Sigmoid colon (tissue), 7 donors: ENCODE measurements around the gene PRAMEF5. TPM values are rescaled to one million over a fixed set of nuclear protein-coding genes. Genes with fewer than 3 reads are reported as not detected.
"Not testable (repeated sequence)": the region's sequence is repeated elsewhere in the genome, so short reads cannot be mapped to it uniquely, and the experiment has no call there.

Experiments used
- DNase-seq: peaks from one replicate; pipeline ENCODE4 v3.0.0-alpha.2; 2019
- H3K27ac ChIP-seq, 4 donors: fragments of 200-600 bp; sonication (generic); one replicate each; pipeline ENCODE4 v1.5.1; 2016 to 2019; ENCODE audit warnings: mild to moderate bottlenecking in 1 of 4
- H3K27me3 ChIP-seq, 3 donors: fragments of 200-600 bp; sonication (generic); one replicate each; pipeline ENCODE4 v1.5.1; 2019; ENCODE audit warnings: mild to moderate bottlenecking in 1 of 3
- H3K36me3 ChIP-seq, 4 donors: fragments of 200-600 bp; sonication (generic); one replicate each; pipeline ENCODE4 v1.5.1; 2016 to 2019
- H3K4me1 ChIP-seq, 4 donors: fragments of 200-600 bp; sonication (generic); one replicate each; pipeline ENCODE4 v1.5.1; 2017 to 2019
- H3K4me3 ChIP-seq, 4 donors: fragments of 200-600 bp; sonication (generic); one replicate each; pipeline ENCODE4 v1.5.1; 2017 to 2019; ENCODE audit warnings: mild to moderate bottlenecking in 2 of 4, moderate library complexity in 1 of 4
- H3K9me3 ChIP-seq, 4 donors: fragments of 200-600 bp in 3 of 4; sonication (generic) in 3 of 4; one replicate each; pipeline versions ENCODE4 v1.5.1 to v1.6.1; 2013 to 2019
- WGBS, 2 donors: extraction: QIAGEN DNeasy Blood & Tissue Kit; methylation state at CpG; one replicate each; pipeline ENCODE4 v1.1.7; 2013; 5-methylcytosine and 5-hydroxymethylcytosine counted together
- intact Hi-C: fragments of 100-400 bp; cut with DNase I; formaldehyde crosslinking; loops from one replicate; pipeline ENCODE4 v1.15.1; 2023
- polyA plus RNA-seq, 3 donors: library from polyadenylated mRNA; stranded (reverse); fragments of 200-250 nt; gene quantifications; one replicate each; pipeline ENCODE4 v1.2.3, GENCODE V29; 2013
- small RNA-seq, 3 donors: library from RNA; depleted of rRNA; stranded (forward); fragments of <200 nt; gene quantifications; one replicate each; pipeline ENCODE3, GENCODE V24; 2016
- total RNA-seq, 4 donors: library from RNA; depleted of rRNA; stranded (reverse); fragments of >200 nt; gene quantifications; one replicate each; pipeline ENCODE4 v1.1.0, GENCODE V29; 2016
- donor health status: healthy with polysubstance abuse.
- donor health status: Bipolar disorder and iron deficiency.
- donor health status: healthy.

PRAMEF5 gene
- total and polyA plus RNA-seq, 7 donors = not detected

DNA sequence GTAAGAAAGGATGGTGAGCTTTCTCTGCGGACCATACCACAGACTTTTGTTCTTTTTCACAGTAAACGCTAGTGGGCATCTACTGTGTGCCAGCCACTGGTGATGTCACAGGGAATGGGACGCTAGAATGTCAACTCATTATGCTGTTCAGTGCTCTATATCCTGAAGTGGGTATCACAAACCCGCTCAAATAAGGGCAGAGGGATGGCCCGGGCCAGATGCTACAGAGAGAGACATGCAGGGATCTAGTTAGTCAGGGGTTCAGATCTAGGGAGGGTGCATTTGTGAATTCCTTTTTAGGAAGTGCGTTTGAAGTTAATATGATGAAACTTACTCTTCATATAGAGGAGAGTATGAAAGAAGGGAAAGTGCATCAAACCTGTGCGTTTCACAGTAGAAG, 6.9 kb upstream of the PRAMEF5 start:
- H3K27ac ChIP-seq, intact Hi-C loops: not testable (repeated sequence)
- WGBS, 2 donors = 81 to 88% methylated on average over 6 of the region's 7 CpGs

DNA sequence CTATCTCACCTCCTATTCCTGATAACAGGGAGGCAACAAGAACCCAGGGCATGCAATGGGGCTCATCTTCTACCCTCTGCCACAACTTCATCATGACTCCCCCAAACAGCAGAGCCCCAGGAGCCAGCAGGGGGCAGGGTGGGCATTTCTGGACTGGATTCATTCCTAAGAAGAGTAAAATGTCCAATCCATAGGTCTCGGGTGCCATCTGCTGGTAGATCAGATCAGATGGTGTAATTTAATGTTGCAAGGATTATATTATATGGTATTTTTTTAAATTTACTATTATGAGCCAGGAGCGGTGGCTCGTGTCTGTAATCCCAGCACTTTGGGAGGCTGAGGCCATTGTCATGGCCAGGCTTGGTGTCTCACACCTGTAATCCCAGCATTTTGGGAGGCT, 11.1 kb downstream of the PRAMEF5 start:
- H3K4me3 ChIP-seq, H3K27me3 ChIP-seq, H3K36me3 ChIP-seq, H3K4me1 ChIP-seq, intact Hi-C loops, DNase-seq, H3K9me3 ChIP-seq, H3K27ac ChIP-seq: not testable (repeated sequence)
- 6 to 45% methylated on average over 2 of the region's 3 CpGs for WGBS, 2 donors

More for the DNA sequence above, 6.9 kb upstream of the PRAMEF5 start:
- not testable (repeated sequence) for H3K9me3 ChIP-seq, H3K4me1 ChIP-seq, DNase-seq, H3K27me3 ChIP-seq, H3K36me3 ChIP-seq, H3K4me3 ChIP-seq

DNA sequence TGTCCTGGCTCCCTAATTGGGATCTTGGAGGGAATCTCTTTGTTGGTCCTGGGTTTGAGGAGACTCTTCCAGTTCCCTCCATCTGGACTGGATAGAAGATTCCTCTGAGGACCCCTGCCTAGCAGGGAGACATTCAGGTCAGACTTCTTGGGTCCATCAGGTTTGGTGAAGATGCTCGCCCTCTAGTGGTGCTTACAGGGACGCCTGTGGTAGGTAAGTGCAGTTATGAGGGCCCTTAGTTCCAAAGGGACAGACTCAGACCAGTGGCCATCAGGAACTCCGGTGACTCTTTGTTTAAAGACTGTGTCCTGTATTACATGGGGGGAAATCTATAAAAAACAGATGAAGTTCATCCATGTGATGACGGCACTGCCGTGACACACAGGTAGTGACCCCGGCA, 23.0 kb downstream of the PRAMEF5 start:
- intact Hi-C loops, H3K9me3 ChIP-seq, H3K4me3 ChIP-seq, DNase-seq, H3K27me3 ChIP-seq, H3K27ac ChIP-seq, H3K4me1 ChIP-seq, H3K36me3 ChIP-seq: not testable (repeated sequence)
- WGBS, 2 donors = 22 to 61% methylated on average over 3 to 5 of the region's 6 CpGs

DNA sequence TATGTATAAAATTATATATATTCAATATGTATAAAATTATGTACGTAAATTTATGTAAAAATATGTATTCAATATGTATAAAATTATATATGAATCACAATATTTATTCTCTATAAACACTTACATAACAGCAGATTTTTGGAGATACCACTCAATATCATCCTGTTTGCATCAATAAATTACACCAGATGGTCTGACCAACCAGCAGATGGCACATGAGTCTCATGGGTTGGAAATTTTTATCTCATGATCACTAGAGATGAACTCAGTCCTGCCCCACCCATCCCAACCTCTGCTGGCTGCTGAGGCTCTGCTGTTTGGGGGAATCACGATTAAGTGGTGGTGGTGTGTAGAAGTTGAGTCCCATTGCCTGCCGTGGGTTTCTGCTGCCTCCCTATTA, 25.6 kb downstream of the PRAMEF5 start:
- intact Hi-C loops, H3K9me3 ChIP-seq, H3K4me1 ChIP-seq, H3K27ac ChIP-seq, H3K36me3 ChIP-seq, DNase-seq, H3K4me3 ChIP-seq, H3K27me3 ChIP-seq: not testable (repeated sequence)
- WGBS, 2 donors = 66 to 84% methylated on average over 3 of the region's 3 CpGs

DNA sequence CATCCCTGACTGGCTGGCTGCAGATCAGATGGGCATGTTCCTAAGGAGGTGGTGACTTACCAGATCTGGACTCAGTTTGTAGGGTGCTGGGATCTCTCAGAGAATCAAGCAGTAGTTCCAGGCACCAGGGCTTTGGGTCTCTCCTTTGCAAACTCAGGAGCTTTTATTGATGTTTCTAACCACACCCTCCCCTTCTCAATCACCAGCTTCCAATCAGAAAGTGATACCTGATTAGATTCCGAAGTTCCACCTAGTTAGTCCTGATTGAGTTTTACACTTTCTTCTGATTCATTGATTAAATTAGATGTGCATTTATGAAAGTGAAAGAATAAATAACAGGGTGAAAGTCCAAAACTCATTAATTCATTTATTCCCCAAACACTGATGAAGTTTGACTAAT, 31.0 kb downstream of the PRAMEF5 start, which contains the start of gene PRAMEF8:
Gene PRAMEF8 (minus strand): TSS at position 101 of the 400 bp plus-strand sequence. CDS start 1,046 bp downstream, outside the sequence.
- H3K9me3 ChIP-seq, DNase-seq, H3K27me3 ChIP-seq, H3K27ac ChIP-seq, intact Hi-C loops, H3K4me1 ChIP-seq, H3K4me3 ChIP-seq, H3K36me3 ChIP-seq: not testable (repeated sequence)
- no CpG with 5 or more reads among the region's 1 CpG for WGBS, 2 donors

DNA sequence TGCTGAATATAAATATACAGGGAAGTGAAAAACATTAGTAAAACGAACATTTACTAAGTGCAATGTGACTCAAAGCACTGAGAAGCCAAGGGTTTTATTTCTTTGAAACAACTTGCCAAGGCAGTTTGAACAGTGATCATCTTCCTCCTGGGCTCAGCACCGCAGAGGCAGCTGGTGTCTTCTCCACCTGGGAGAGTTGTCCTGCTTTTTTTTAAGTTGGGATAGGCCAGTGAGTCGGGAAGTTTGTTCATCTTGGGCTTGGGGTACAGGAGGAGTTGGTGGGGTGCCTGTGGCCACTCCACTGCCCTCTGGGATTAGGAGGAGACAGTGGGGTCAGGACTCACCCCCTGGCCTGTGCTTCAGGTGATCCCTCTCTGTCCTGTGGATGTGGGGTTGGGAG, 35.0 kb downstream of the PRAMEF5 start:
- WGBS, 2 donors = 63 to 74% methylated on average over 1 to 2 of the region's 3 CpGs

DNA sequence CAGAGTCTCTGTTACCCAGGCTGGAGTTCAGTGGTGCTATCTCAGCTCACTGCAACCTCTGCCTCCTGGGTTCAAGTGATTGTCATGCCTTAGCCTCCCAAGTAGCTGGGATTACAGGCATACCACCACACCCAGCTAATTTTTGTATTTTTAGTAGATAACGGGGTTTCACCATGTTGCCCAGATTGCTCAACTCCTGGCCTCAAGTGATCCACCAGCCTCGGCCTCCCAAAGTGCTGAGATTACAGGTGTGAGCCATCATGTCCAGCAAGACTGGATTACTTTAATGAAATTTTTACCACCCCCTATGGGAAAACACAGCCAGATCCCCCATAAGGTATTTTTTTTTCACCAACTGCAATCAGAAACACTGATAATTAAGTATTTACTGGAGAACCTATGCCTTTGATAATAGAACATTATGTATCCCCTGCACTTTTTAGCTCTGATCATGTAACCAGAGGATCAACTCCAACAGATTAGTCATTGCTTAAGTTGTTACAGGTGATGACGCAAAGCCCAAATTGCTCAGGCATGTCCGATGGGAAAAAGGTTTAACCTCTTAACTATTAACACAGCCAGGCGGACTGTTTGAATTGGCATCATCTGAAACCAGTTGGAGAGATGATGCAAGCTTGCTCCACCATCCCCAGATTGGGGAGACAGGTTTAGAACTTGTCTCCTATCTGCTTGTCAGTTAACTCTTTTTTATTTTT, 43.4 kb downstream of the PRAMEF5 start:
- intact Hi-C loops, H3K9me3 ChIP-seq, H3K4me3 ChIP-seq, H3K4me1 ChIP-seq, H3K27ac ChIP-seq, DNase-seq, H3K27me3 ChIP-seq, H3K36me3 ChIP-seq: not testable (repeated sequence)
- 84 to 99% methylated on average over 2 of the region's 5 CpGs for WGBS, 2 donors

More for the DNA sequence above, 35.0 kb downstream of the PRAMEF5 start:
- H3K36me3 ChIP-seq, H3K27ac ChIP-seq, DNase-seq, H3K4me3 ChIP-seq, H3K27me3 ChIP-seq, H3K4me1 ChIP-seq, intact Hi-C loops, H3K9me3 ChIP-seq: not testable (repeated sequence)

DNA sequence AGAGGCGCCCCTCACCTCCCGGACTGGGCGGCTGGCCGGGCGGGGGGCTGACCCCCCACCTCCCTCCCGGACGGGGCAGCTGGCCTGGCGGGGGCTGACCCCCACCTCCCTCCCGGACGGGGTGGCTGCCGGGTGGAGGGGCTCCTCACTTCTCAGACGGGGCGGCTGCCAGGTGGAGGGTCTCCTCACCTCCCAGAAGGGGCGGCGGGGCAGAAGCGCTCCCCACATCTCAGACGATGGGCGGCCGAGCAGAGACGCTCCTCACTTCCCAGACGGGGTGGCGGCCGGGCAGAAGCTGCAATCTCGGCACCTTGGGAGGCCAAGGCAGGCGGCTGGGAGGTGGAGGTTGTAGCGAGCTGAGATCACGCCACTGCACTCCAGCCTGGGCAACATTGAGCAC, 44.7 kb downstream of the PRAMEF5 start:
- DNase-seq, H3K36me3 ChIP-seq, H3K27me3 ChIP-seq, H3K4me1 ChIP-seq, H3K4me3 ChIP-seq, H3K27ac ChIP-seq, H3K9me3 ChIP-seq, intact Hi-C loops: not testable (repeated sequence)
- WGBS, 2 donors = 95 to 97% methylated on average over 12 to 14 of the region's 27 CpGs

DNA sequence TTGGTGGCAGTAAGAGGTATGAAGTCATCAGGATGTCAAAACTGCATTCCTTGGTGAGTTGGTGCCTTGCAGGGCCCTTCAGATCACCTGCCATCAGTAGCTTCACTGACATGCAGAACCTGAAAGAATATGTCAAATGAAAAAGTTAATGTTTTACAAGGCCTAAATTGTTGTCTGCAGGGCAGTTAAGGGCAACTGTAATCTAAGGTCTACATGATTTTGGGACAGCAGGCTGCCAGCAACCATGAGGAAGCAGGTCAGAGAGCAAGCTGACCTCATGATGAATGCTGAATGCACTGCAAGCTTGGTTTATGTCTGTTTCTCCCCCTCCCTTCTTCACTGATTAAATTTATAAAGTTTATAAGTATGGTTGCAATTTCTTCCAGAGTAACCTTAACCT, 48.2 kb downstream of the PRAMEF5 start:
- H3K4me1 ChIP-seq, H3K9me3 ChIP-seq, intact Hi-C loops, H3K27me3 ChIP-seq, DNase-seq, H3K36me3 ChIP-seq, H3K4me3 ChIP-seq, H3K27ac ChIP-seq: not testable (repeated sequence)

DNA sequence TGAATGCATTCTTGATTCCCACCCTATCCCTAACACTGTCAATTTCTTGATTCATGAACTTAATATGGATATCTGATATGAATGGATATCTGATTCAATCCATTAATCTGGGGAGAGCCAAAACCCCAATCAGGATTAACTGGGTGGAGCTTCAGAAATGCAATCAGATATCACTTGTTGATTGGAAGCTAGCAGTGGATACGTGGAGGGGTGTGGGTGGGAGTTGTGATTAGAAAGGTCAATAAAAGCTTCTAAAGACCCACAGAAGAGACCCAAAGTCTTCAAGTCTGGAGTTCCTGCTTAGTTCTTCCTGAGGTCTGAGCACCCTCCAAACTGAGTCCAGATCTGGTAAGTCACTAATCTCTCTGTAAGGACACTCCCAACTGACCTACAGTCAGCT, 49.2 kb downstream of the PRAMEF5 start, which contains the start of gene PRAMEF33:
Gene PRAMEF33 (plus strand): TSS at position 301 of the 400 bp plus-strand sequence. CDS start 2,416 bp downstream, outside the sequence.
- not testable (repeated sequence) for H3K27ac ChIP-seq, H3K9me3 ChIP-seq
- no CpG with 5 or more reads among the region's 1 CpG for WGBS, 2 donors

More for the DNA sequence above, 49.2 kb downstream of the PRAMEF5 start, which contains the start of gene PRAMEF33:
- H3K27me3 ChIP-seq, H3K4me1 ChIP-seq, H3K36me3 ChIP-seq, DNase-seq, intact Hi-C loops, H3K4me3 ChIP-seq: not testable (repeated sequence)

Small RNA genes lying within 50 kb of the gene (small RNA-seq; reads per million reads assigned to genes)
- 0 reads per million in 3 donors for gene RNU6-771P

Other genes starting within 250 kb of the PRAMEF5 start
- gene PRAMEF27, start 197.6 kb upstream of the PRAMEF5 start, total RNA-seq = not detected
- not detected for gene PRAMEF27, start 197.6 kb upstream of the PRAMEF5 start, polyA plus RNA-seq
- not detected for gene HNRNPCL3, start 193.4 kb upstream of the PRAMEF5 start, total RNA-seq
- gene HNRNPCL3, start 193.4 kb upstream of the PRAMEF5 start, polyA plus RNA-seq = not detected
- not detected for gene PRAMEF25, start 183.4 kb upstream of the PRAMEF5 start, total RNA-seq
- gene PRAMEF25, start 183.4 kb upstream of the PRAMEF5 start, polyA plus RNA-seq = not detected
- not detected for gene HNRNPCL2, start 137.3 kb upstream of the PRAMEF5 start, total RNA-seq
- not detected for gene HNRNPCL2, start 137.3 kb upstream of the PRAMEF5 start, polyA plus RNA-seq
- not detected for gene PRAMEF26, start 98.2 kb upstream of the PRAMEF5 start, total RNA-seq
- not detected for gene PRAMEF26, start 98.2 kb upstream of the PRAMEF5 start, polyA plus RNA-seq
- gene HNRNPCL4, start 88.6 kb upstream of the PRAMEF5 start, total RNA-seq = not detected
- gene HNRNPCL4, start 88.6 kb upstream of the PRAMEF5 start, polyA plus RNA-seq = not detected
- not detected for gene PRAMEF9, start 82.3 kb upstream of the PRAMEF5 start, total RNA-seq
- gene PRAMEF9, start 82.3 kb upstream of the PRAMEF5 start, polyA plus RNA-seq = not detected
- gene PRAMEF13, start 52.8 kb upstream of the PRAMEF5 start, total RNA-seq = not detected
- not detected for gene PRAMEF13, start 52.8 kb upstream of the PRAMEF5 start, polyA plus RNA-seq
- not detected for gene PRAMEF18, start 28.0 kb upstream of the PRAMEF5 start, total RNA-seq
- not detected for gene PRAMEF18, start 28.0 kb upstream of the PRAMEF5 start, polyA plus RNA-seq
- gene PRAMEF8, start 30.9 kb downstream of the PRAMEF5 start, total RNA-seq = not detected
- gene PRAMEF8, start 30.9 kb downstream of the PRAMEF5 start, polyA plus RNA-seq = not detected
- gene PRAMEF33, start 49.3 kb downstream of the PRAMEF5 start, total RNA-seq = not detected
- not detected for gene PRAMEF33, start 49.3 kb downstream of the PRAMEF5 start, polyA plus RNA-seq
- gene PRAMEF15, start 61.4 kb downstream of the PRAMEF5 start, total RNA-seq = not detected
- not detected for gene PRAMEF15, start 61.4 kb downstream of the PRAMEF5 start, polyA plus RNA-seq
- not detected for gene PRAMEF14, start 92.9 kb downstream of the PRAMEF5 start, total RNA-seq
- gene PRAMEF14, start 92.9 kb downstream of the PRAMEF5 start, polyA plus RNA-seq = not detected
- not detected for gene PRAMEF19, start 117.7 kb downstream of the PRAMEF5 start, total RNA-seq
- not detected for gene PRAMEF19, start 117.7 kb downstream of the PRAMEF5 start, polyA plus RNA-seq
- gene PRAMEF17, start 135.4 kb downstream of the PRAMEF5 start, total RNA-seq = not detected
- gene PRAMEF17, start 135.4 kb downstream of the PRAMEF5 start, polyA plus RNA-seq = not detected
- not detected for gene PRAMEF20, start 156.3 kb downstream of the PRAMEF5 start, total RNA-seq
- not detected for gene PRAMEF20, start 156.3 kb downstream of the PRAMEF5 start, polyA plus RNA-seq